SK-N-SH treated with all-trans-retinoic acid at 6 μM for 48 hours (cell line): ENCODE measurements around the gene TNS1.

Experiments used
- ARNTL ChIP-seq: fragments of 450-650 bp; formaldehyde crosslinking; IDR thresholded peaks from 2 replicates; pipeline ENCODE4 v1.5.0; 2020; ENCODE audit warnings: low read depth, mild to moderate bottlenecking, moderate library complexity, borderline replicate concordance
- CSDC2 ChIP-seq: fragments of 250-450 bp; sonication (Bioruptor Pico); IDR thresholded peaks from 2 replicates; pipeline ENCODE4 v1.5.0; 2020; ENCODE audit warnings: mild to moderate bottlenecking, moderate library complexity
- ESRRG ChIP-seq: fragments of 250-450 bp; sonication (Bioruptor Pico); IDR thresholded peaks from 2 replicates; pipeline ENCODE4 v1.6.1; 2021; ENCODE audit warnings: mild to moderate bottlenecking
- RARB ChIP-seq: fragments of 250-450 bp; sonication (Bioruptor Pico); IDR thresholded peaks from 2 replicates; pipeline ENCODE4 v1.8.0; 2021; ENCODE audit warnings: mild to moderate bottlenecking, moderate library complexity
- TCF4 ChIP-seq: fragments of 250-450 bp; sonication (Bioruptor Pico); IDR thresholded peaks from 2 replicates; pipeline ENCODE4 v1.8.0; 2021; ENCODE audit warnings: mild to moderate bottlenecking, moderate library complexity, borderline replicate concordance
- TOX ChIP-seq: fragments of 250-450 bp; sonication (Bioruptor Pico); IDR thresholded peaks from 2 replicates; pipeline ENCODE4 v1.8.0; 2021; ENCODE audit warnings: mild to moderate bottlenecking, moderate library complexity, borderline replicate concordance
- ZC3H10 ChIP-seq: fragments of 250-450 bp; sonication (Bioruptor Pico); IDR thresholded peaks from 2 replicates; pipeline ENCODE4 v1.5.1; 2021; ENCODE audit warnings: mild to moderate bottlenecking, moderate library complexity
- ZFP3 ChIP-seq: fragments of 250-450 bp; sonication (Bioruptor Pico); IDR thresholded peaks from 2 replicates; pipeline ENCODE4 v1.5.0; 2020; ENCODE audit warnings: mild to moderate bottlenecking, moderate library complexity
- ZFP30 ChIP-seq: fragments of 450-650 bp; formaldehyde crosslinking; IDR thresholded peaks from 2 replicates; pipeline ENCODE4 v1.5.0; 2022; ENCODE audit warnings: mild to moderate bottlenecking, moderate library complexity
- ZNF565 ChIP-seq: fragments of 450-650 bp; formaldehyde crosslinking; conservative IDR thresholded peaks from 2 replicates; pipeline ENCODE4 v1.5.0; 2020; ENCODE audit warnings: low read depth, mild to moderate bottlenecking, moderate library complexity
- ZNF70 ChIP-seq: fragments of 450-650 bp; formaldehyde crosslinking; IDR thresholded peaks from 2 replicates; pipeline ENCODE4 v1.5.0; 2020; ENCODE audit warnings: mild to moderate bottlenecking, moderate library complexity
- ZNF8 ChIP-seq: fragments of 450-650 bp; formaldehyde crosslinking; IDR thresholded peaks from 2 replicates; pipeline ENCODE4 v1.5.0; 2020; ENCODE audit warnings: mild to moderate bottlenecking, moderate library complexity
- TF ChIP-seq, protein P1 (sequence below): fragments of 250-450 bp; sonication (Bioruptor Pico); IDR thresholded peaks from 2 replicates; pipeline ENCODE4 v1.8.0; 2020; ENCODE audit warnings: mild to moderate bottlenecking, moderate library complexity, borderline replicate concordance
- TF ChIP-seq, protein P2 (sequence below): fragments of 250-450 bp; sonication (Bioruptor Pico); IDR thresholded peaks from 2 replicates; pipeline ENCODE4 v1.5.1; 2021; ENCODE audit warnings: mild to moderate bottlenecking, moderate library complexity

DNA sequence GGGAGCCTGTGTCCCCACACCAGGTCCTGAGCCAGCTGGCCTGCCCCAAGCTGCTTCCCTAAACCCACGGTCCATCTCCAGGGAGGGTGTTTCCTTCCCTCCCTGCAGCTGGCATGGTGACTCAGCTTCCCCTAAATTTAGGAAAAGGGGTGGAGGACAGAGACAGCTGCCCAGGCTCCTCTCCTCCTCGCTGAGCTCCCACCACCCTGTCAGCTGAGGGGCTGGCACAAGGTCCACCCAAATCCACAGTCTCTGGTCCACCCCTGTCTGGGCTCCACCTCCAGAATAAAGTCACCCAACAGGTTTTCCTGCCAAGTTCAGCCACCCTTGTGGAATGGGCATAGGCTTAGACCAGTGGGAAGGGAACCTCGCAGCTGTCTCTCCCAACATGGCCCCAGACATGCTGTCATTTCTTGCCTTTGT, 156.5 kb downstream of the TNS1 start:
- TF ChIP-seq ARNTL (CRISPR knock-in tag) (no peak), ESRRG (CRISPR knock-in tag) (no peak), TCF4 (CRISPR knock-in tag) (no peak), ZNF565 (CRISPR knock-in tag) (no peak), ZC3H10 (CRISPR knock-in tag) (no peak), ZFP3 (no peak), RARB (CRISPR knock-in tag) (no peak), ZNF70 (no peak), CSDC2 (CRISPR knock-in tag) (no peak), ZNF8 (CRISPR knock-in tag) (no peak), TOX (CRISPR knock-in tag) (no peak), ZFP30 (CRISPR knock-in tag) (no peak)
- TF ChIP-seq, protein P1, sequence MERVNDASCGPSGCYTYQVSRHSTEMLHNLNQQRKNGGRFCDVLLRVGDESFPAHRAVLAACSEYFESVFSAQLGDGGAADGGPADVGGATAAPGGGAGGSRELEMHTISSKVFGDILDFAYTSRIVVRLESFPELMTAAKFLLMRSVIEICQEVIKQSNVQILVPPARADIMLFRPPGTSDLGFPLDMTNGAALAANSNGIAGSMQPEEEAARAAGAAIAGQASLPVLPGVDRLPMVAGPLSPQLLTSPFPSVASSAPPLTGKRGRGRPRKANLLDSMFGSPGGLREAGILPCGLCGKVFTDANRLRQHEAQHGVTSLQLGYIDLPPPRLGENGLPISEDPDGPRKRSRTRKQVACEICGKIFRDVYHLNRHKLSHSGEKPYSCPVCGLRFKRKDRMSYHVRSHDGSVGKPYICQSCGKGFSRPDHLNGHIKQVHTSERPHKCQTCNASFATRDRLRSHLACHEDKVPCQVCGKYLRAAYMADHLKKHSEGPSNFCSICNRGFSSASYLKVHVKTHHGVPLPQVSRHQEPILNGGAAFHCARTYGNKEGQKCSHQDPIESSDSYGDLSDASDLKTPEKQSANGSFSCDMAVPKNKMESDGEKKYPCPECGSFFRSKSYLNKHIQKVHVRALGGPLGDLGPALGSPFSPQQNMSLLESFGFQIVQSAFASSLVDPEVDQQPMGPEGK (CRISPR knock-in tag): no peak
- TF ChIP-seq, protein P2, sequence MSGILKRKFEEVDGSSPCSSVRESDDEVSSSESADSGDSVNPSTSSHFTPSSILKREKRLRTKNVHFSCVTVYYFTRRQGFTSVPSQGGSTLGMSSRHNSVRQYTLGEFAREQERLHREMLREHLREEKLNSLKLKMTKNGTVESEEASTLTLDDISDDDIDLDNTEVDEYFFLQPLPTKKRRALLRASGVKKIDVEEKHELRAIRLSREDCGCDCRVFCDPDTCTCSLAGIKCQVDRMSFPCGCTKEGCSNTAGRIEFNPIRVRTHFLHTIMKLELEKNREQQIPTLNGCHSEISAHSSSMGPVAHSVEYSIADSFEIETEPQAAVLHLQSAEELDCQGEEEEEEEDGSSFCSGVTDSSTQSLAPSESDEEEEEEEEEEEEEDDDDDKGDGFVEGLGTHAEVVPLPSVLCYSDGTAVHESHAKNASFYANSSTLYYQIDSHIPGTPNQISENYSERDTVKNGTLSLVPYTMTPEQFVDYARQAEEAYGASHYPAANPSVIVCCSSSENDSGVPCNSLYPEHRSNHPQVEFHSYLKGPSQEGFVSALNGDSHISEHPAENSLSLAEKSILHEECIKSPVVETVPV (CRISPR knock-in tag): no peak
